T1000 (cell line): ENCODE results near the gene COL6A3.

ENCODE experiments used
- DNase-seq: peaks from one replicate; lab custom pipeline; 2025; ENCODE audit warnings: mixed read lengths; lab: John Stamatoyannopoulos, UW

Gene COL6A3

GRCh38 chr2:237444071-237444470, 30.1 kb upstream of the COL6A3 start:
- DNase-seq = no peak

DNA sequence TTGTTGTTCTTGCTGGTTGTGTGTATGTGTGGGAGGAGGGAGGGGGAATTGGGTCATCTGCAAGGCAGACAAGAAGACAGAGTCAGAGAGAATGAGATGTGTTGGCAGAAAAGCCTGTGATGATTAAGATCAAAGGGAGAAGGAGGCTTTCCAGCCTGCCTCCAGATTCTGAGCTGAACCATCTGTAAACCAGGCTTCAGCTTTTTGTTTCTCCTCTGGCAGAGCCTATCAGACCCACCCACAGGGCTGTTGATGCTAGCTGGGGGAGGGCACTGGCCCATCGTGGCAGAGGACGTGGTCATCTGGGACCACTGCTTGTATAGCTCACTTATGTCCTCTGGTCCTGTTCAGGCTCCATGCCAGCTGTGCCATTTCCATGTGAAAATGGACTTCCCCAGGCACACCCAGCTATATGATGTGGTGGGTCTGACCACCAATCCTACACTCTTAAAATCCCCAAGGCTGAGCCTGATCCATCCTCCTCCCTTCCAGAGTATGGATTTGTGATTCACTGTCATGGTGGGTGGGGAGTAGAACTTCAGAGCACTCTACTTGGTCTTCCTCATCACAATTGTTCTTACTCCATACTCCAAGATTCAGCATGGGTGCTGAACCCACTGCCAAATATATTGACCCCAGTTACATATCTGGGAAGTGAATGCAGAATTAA, 27.8 kb upstream of the COL6A3 start:
- peak; percentile 23 for DNase-seq

DNA sequence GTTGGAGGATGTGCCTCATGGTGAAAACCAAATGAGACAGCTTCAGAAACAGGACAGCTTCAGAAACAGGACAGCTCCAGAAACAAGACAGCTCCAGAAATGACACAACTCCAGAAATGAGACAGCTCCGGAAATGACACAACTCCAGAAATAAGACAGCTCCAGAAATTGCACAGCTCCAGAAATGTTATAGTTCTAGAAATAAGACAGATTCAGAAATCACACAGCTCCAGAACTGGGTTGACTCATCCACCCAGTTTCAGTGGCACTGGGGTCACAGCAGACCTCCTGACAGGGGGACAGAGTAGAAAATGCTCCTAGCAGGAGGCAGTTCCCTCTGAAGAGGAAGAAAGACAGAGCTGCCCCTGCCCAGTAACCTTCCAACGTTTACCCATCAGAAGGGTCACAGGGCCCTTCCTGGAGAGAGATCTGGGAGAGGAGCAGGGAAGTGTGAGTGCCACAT, 26.9 kb upstream of the COL6A3 start:
- DNase-seq = no peak

GRCh38 chr2:237438080-237438940, 24.3 kb upstream of the COL6A3 start:
- no peak for DNase-seq

DNA sequence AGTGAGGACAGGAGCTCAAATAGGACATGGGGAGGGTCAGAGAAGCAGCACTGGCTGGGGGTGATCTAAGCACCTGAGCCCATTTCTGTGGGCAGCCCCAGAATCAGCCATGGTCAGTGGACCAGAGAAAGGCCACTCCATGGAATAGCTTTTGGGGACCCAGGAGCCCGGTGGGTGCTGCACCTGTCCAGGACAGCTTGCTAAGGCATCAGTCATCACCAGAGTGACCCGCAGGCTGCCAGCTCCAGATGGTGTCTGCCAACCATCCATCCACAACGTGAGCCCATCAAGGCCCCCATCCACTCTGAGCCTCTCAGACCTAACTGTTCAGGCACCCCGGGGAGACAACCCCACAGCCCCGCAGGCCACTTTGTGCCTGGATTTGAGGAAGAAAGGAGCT, 23.6 kb upstream of the COL6A3 start:
- no peak for DNase-seq

DNA sequence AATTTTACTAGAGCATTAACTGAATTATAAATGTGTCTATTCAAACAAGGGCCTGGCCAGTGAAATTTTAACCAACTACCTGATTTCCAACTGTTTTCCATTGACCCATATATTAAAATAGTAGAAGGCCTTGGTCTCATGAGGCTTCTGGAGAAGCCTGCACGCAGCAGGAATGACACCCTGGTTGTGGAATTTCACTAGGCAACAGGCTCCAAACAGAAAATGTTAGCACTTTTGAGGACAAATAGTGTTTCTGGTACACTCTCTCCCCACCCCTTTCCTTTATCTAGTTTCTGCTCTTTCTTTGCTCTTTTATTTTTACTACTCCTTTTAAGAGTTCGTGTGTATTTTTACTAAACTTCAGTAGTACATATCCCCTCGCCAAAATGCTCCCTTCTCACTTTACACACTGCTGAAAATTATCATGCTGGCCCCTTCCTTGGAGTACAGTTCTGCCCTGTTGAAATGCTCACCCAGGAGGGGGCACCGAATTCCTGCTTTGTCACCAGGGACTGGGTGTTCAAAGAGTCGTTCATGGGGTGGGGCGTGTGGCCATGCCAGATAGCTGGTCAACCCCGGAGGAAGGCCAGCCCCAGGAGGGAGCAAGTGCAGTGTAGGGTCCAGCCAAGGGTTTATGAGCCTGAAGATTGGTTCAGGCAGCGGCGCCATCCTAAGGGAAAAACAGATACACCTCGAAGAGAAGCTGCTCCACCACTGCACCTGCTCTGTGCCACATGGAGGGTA, 22.1 kb upstream of the COL6A3 start:
- DNase-seq = no peak

- no peak for DNase-seq
These were observed 20.9 kb upstream of the COL6A3 start for GRCh38 chr2:237434866-237435311.

DNA sequence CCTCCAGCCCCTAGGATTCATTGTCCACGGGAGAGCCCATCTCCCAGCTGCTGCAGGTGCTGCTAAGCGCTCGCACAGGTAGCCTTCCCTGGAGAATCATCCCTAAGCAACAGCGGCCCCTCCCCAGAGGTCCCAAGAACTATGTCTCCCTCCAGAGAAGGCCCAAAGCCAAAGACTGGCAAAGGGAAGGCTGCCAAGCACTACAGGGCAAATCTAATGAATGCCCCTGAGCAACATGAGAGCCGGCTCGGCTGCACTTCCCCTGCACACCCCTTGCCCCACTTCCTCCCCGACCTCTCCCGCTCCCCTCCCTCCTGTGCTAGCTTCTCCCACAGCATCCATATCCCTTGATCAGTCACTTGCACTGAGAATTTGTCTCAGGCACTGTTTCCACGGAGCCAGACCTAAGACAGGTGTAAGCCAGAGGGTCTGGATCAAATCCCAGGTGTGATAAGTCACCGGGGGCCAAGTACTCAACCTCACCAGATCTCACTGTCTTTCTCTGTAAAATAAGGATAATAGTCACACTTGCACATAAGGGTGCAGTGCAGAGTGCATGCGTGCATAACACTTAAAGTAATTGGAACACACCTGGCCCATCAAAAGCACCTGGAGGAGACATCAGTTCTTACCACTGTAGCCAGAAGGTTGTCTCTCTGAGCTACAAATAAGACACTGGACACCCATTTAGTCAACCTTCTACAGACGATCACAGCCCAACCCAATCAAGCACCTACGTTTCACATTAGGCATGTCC, 20.1 kb upstream of the COL6A3 start:
- DNase-seq = no peak

- peak; percentile 94 for DNase-seq
These were observed 18.6 kb upstream of the COL6A3 start for GRCh38 chr2:237432484-237433092.

- DNase-seq = no peak
These were observed 17.9 kb upstream of the COL6A3 start for GRCh38 chr2:237431837-237432236.

DNA sequence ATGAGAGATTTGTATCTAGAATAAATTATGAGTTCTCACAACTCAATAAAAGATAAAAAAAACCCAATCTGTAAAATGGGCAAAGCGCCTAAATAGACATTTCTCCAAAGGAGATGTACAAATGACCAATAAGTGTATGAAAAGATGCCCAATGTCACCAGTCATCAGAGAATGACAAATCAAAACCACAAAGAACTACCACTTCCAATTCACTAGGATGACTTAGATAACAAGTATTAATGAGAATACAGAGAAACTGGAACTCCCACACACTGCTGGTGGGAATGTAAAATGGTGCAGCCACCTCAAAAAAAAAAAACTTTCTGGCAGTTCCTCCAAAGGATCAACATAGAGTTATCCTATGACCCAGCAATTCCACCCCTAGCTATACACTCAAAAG, 17.4 kb upstream of the COL6A3 start:
- DNase-seq = no peak

- DNase-seq = no peak
These were observed 16.9 kb upstream of the COL6A3 start for GRCh38 chr2:237430861-237431260.

DNA sequence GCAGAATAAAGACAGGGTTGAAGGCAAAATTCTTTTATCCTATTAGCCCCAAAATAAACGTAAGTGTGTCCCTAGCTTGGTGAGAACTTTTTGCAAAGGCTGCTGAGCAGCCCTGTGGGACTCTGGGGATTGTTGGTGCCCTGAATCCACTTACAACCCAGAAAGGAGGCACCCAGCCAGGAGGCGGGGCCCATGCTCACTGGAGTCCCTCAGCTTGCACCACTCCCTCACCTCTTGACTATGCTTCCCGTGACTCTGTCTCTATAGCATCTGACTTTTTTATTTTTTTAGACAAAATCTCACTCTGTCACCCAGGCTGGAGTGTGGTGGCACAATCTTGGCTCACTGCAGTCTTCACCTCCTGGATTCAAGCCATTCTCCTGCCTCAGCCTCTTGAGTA, 15.8 kb upstream of the COL6A3 start:
- no peak for DNase-seq

DNA sequence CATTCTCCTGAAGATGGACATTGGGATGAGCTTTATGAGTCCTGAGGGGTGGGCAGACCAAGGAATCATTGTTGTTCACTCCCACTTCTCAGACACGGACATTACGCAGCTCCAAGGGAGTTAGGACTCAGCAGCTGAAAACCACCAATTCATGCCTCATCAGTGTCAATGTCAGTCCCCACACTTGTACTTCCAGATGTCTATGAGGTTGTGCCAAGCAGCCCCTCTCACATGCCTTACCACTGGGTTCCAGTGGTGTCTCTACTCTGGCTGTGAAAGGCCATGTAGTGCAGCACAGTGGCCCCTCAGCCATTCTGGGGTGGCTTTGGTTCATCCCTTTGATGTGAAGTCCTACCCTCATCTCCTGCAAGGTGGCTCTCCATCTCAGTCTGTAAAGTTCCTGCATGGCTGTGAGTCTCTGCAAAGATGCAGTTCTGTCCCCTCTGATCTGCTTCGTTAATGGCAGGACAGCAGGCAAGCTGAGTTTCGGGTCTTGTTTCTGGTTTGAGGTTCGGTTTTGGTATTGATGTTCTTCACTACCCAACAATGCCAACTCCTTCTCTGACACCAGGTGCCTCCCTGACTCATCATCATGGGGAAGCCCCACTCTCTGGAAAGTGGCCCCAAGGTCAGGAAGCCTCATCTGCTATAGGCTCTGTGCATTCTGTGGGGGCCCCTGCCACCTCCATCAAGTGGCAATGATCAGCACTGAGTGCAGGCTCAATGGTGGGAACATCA, 14.0 kb upstream of the COL6A3 start:
- no peak for DNase-seq

GRCh38 chr2:237426517-237426916, 12.6 kb upstream of the COL6A3 start:
- DNase-seq = no peak

DNA sequence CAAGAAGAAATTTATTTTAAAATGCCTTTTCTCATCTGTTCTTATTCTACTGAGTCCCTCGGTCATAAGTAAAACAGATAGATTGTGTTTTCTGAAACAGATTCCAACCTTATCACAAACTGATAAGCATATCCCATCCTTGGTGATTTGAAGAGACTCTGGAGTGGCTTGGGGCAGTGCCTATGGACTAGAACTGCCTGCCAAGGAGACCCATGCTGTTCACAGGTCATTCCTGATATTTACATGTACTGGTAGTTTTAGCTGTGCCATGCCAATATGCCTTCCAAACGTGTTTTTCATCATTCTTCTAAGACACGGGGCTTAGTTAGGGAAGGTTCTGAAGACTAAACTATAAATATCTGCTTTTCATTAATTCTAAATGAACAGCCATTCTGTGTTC, 11.4 kb upstream of the COL6A3 start:
- no peak for DNase-seq

GRCh38 chr2:237424544-237424943, 10.6 kb upstream of the COL6A3 start:
- no peak for DNase-seq

GRCh38 chr2:237423891-237424290, 9.9 kb upstream of the COL6A3 start:
- DNase-seq = no peak

- DNase-seq = no peak
These were observed 8.3 kb upstream of the COL6A3 start for GRCh38 chr2:237422309-237422708.

DNA sequence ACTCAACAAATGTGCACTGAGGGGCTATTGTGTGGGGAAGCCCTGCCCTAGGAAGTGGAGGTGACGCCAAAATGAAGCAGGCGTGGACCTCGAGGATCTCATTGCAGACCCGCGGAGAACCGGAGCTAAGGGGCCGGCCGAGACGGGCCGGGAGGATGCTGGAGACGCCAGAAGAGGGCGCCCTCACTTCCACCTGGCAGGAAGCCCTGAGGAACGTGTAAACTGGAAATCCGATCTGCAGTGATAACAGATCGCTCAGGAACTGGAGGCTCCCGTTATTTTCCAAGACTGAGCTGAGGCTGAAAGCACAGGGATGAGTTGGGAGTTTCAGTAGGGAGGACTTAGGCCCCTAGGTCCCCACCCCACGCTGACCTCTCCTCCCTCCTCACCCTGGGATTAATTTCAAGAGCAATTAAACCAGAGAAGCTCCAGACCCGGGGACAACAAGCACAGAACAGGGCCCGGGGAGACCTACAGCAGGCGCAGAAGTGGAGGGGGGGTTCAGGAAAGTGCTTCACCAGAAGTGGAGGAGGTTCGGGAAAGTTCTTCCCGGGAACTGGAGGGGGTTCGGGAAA, 7.7 kb upstream of the COL6A3 start:
- peak; percentile 79 for DNase-seq
